ENCODE data around the gene SRPRA. TPM values are rescaled to one million over a fixed set of nuclear protein-coding genes. Genes with fewer than 3 reads are reported as not detected.
"Not testable (repeated sequence)": the region's sequence is repeated elsewhere in the genome, so short reads cannot be mapped to it uniquely, and the experiment has no call there.

Gene SRPRA
- polyA plus RNA-seq, 1 donor from 2014 or later: 24.9 TPM

- no peaks in the 10 kb centered on the region for H4K20me1 ChIP-seq (ENCODE audit: insufficient read depth)
- H3K9ac ChIP-seq (ENCODE audit: low read length): no peak overlapping the region
- H3K27me3 ChIP-seq (ENCODE audit: insufficient read depth, low read depth, low read length): no peaks in the 10 kb centered on the region
- H2AFZ ChIP-seq (ENCODE audit: low read depth, low read length): no peak overlapping the region
- H3K4me2 ChIP-seq (ENCODE audit: low read length): no peak overlapping the region
- H3K36me3 ChIP-seq (ENCODE audit: insufficient read depth, low read length): no peaks in the 10 kb centered on the region
- no peak overlapping the region for H3K4me3 ChIP-seq (ENCODE audit: low read length)
- no peak overlapping the region for H3K27ac ChIP-seq (ENCODE audit: low read length)
- no peaks in the 10 kb centered on the region for H3K79me2 ChIP-seq (replicated peaks; ENCODE audit: insufficient read depth, low read length)
- no peaks in the 10 kb centered on the region for H3K9me3 ChIP-seq (ENCODE audit: low read length)
- no peak for TF ChIP-seq REST (IDR thresholded peaks at IDR 0.05; ENCODE audit: borderline replicate concordance)
- TF ChIP-seq RAD21 (conservative IDR thresholded peaks at IDR 0.05): no peak
- no peak for TF ChIP-seq CTCF (IDR thresholded peaks at IDR 0.05; ENCODE audit: poor library complexity, severe bottlenecking)
- TF ChIP-seq EP300 (conservative IDR thresholded peaks at IDR 0.05; ENCODE audit: poor library complexity, severe bottlenecking): no peak
- TF ChIP-seq POLR2AphosphoS5 (IDR thresholded peaks at IDR 0.05): no peak
- TF ChIP-seq SMC3 (conservative IDR thresholded peaks at IDR 0.05; ENCODE audit: poor library complexity): no peak
- no peak for TF ChIP-seq MXI1 (conservative IDR thresholded peaks at IDR 0.05; ENCODE audit: poor library complexity, severe bottlenecking)
- no peak for TF ChIP-seq EZH2 (IDR thresholded peaks at IDR 0.05; ENCODE audit: borderline replicate concordance, insufficient read depth, low read length, poor library complexity, severe bottlenecking)
- TF ChIP-seq TAF1 (IDR thresholded peaks at IDR 0.05; ENCODE audit: low read depth): no peak
- H3K9me2 ChIP-seq (ENCODE audit: insufficient read depth, low read length): no peaks in the 10 kb centered on the region
- H3F3A ChIP-seq (ENCODE audit: insufficient read depth, low read length, poor library complexity, severe bottlenecking): no peaks in the 10 kb centered on the region
Observed at GRCh38 chr11:126310992-126311310, 42.3 kb upstream of the SRPRA start.

- H3K9me2 ChIP-seq (ENCODE audit: insufficient read depth, low read length): no peaks in the 10 kb centered on the region
- H3F3A ChIP-seq (ENCODE audit: insufficient read depth, low read length, poor library complexity, severe bottlenecking): no peaks in the 10 kb centered on the region
- no peak overlapping the region for H3K4me3 ChIP-seq (ENCODE audit: low read length)
- no peaks in the 10 kb centered on the region for H3K36me3 ChIP-seq (ENCODE audit: insufficient read depth, low read length)
- no peak overlapping the region for H2AFZ ChIP-seq (ENCODE audit: low read depth, low read length)
- no peaks in the 10 kb centered on the region for H4K20me1 ChIP-seq (ENCODE audit: insufficient read depth)
- H3K27ac ChIP-seq (ENCODE audit: low read length): no peak overlapping the region
- H3K9me3 ChIP-seq (ENCODE audit: low read length): no peaks in the 10 kb centered on the region
- no peaks in the 10 kb centered on the region for H3K79me2 ChIP-seq (replicated peaks; ENCODE audit: insufficient read depth, low read length)
- no peak for TF ChIP-seq MXI1 (conservative IDR thresholded peaks at IDR 0.05; ENCODE audit: poor library complexity, severe bottlenecking)
- peak; percentile 87 for TF ChIP-seq RAD21 (conservative IDR thresholded peaks at IDR 0.05)
- no peak for TF ChIP-seq TAF1 (IDR thresholded peaks at IDR 0.05; ENCODE audit: low read depth)
- TF ChIP-seq EZH2 (IDR thresholded peaks at IDR 0.05; ENCODE audit: borderline replicate concordance, insufficient read depth, low read length, poor library complexity, severe bottlenecking): no peak
- no peak for TF ChIP-seq REST (IDR thresholded peaks at IDR 0.05; ENCODE audit: borderline replicate concordance)
- TF ChIP-seq CTCF (IDR thresholded peaks at IDR 0.05; ENCODE audit: poor library complexity, severe bottlenecking): peak; percentile 89
- no peak for TF ChIP-seq POLR2AphosphoS5 (IDR thresholded peaks at IDR 0.05)
- peak; percentile 83 for TF ChIP-seq SMC3 (conservative IDR thresholded peaks at IDR 0.05; ENCODE audit: poor library complexity)
- no peak overlapping the region for H3K9ac ChIP-seq (ENCODE audit: low read length)
- H3K4me2 ChIP-seq (ENCODE audit: low read length): no peak overlapping the region
- no peaks in the 10 kb centered on the region for H3K27me3 ChIP-seq (ENCODE audit: insufficient read depth, low read depth, low read length)
Observed at GRCh38 chr11:126310200-126310991, 41.7 kb upstream of the SRPRA start.

GRCh38 chr11:126308771-126309170 lies 40.1 kb upstream of the SRPRA start:
- H4K20me1 ChIP-seq (ENCODE audit: insufficient read depth); H3F3A ChIP-seq (ENCODE audit: insufficient read depth, low read length, poor library complexity, severe bottlenecking); H3K4me2 ChIP-seq (ENCODE audit: low read length); H3K4me3 ChIP-seq (ENCODE audit: low read length); H3K27ac ChIP-seq (ENCODE audit: low read length); H3K27me3 ChIP-seq (ENCODE audit: insufficient read depth, low read depth, low read length); H3K79me2 ChIP-seq (replicated peaks; ENCODE audit: insufficient read depth, low read length); H3K36me3 ChIP-seq (ENCODE audit: insufficient read depth, low read length); H3K9me2 ChIP-seq (ENCODE audit: insufficient read depth, low read length); H2AFZ ChIP-seq (ENCODE audit: low read depth, low read length); H3K9ac ChIP-seq (ENCODE audit: low read length); H3K9me3 ChIP-seq (ENCODE audit: low read length): not testable (repeated sequence)
